GM12878 (cell line): ENCODE measurements around the gene GRK6. TPM values are rescaled to one million over a fixed set of nuclear protein-coding genes. Genes with fewer than 3 reads are reported as not detected.
A peak's percentile ranks its signal among the peaks of the same experiment; 100 is the strongest.

ENCODE experiments used
- ATAC-seq: fragments of 200-7000 bp; cut with Tn5 transposase; 3 replicates; pipeline ENCODE4 v1.9.1; 2020; ENCODE audit warnings: mild to moderate bottlenecking, moderate library complexity
- BruUV-seq: library from RNA; stranded (reverse); fragments of 400-500 nt; replicated peaks from 2 replicates; lab custom pipeline; 2021; lab: Mats Ljungman, UMichigan
- CTCF ChIA-PET: fragments of 300-600 bp; sonication (Branson Sonifier 250); formaldehyde crosslinking; extraction: SDS; loops from one replicate; lab custom pipeline; 2021; ENCODE audit warnings: inconsistent platforms; lab: Yijun Ruan, JAX
- POLR2A ChIA-PET: fragments of 350-600 bp; formaldehyde crosslinking; extraction: SDS; loops from one replicate; lab custom pipeline; 2021; ENCODE audit warnings: inconsistent platforms; lab: Charles Lee
- RAD21 ChIA-PET: fragments of 300-600 bp; sonication (Branson Sonifier 250); formaldehyde crosslinking; loops from one replicate; lab custom pipeline; 2023; ENCODE audit warnings: antibody characterized with exemption; ENCODE audit not compliant: unreplicated experiment; lab: Charles Lee
- SMC1A ChIA-PET: fragments of 300-600 bp; sonication (Branson Sonifier 250); formaldehyde crosslinking; loops from one replicate; lab custom pipeline; 2023; ENCODE audit not compliant: unreplicated experiment, uncharacterized antibody; lab: Charles Lee
- DNase-seq: peaks from one replicate; pipeline ENCODE4 v3.0.0-alpha.2; 2011; ENCODE audit warnings: low read depth, low spot score
- FAIRE-seq: peaks from 3 replicates; lab custom pipeline; 2011; peaks lifted over from hg19 to GRCh38; lab: Jason Lieb, UNC
- H2AFZ ChIP-seq: 2 replicates; pipeline ENCODE4 v1.6.0; 2011; ENCODE audit warnings: low read depth, low read length, control low read depth; ENCODE audit not compliant: control insufficient read depth
- H3K27ac ChIP-seq: 2 replicates; pipeline ENCODE4 v1.5.1; 2011; ENCODE audit warnings: control low read depth; ENCODE audit not compliant: control insufficient read depth, insufficient read depth
- H3K27me3 ChIP-seq, 2 experiments: replicated peaks in 1 of 2; 2 replicates each; pipeline versions ENCODE4 v1.6.0 to v1.6.1; 2011; ENCODE audit warnings: low read length in 1 of 2; ENCODE audit not compliant: control insufficient read depth in 2 of 2, insufficient read depth in 2 of 2
- H3K36me3 ChIP-seq, 2 experiments: 2 replicates each; pipeline ENCODE4 v1.5.1; 2011; ENCODE audit warnings: low read length in 1 of 2; ENCODE audit not compliant: control insufficient read depth in 2 of 2, insufficient read depth in 2 of 2
- H3K4me1 ChIP-seq: 2 replicates; pipeline ENCODE4 v1.6.1; 2011; ENCODE audit warnings: mild to moderate bottlenecking, low read length, moderate library complexity, mixed read lengths; ENCODE audit not compliant: control insufficient read depth, insufficient read depth
- H3K4me2 ChIP-seq: 2 replicates; pipeline ENCODE4 v1.6.0; 2011; ENCODE audit warnings: control low read depth; ENCODE audit not compliant: control insufficient read depth, insufficient read depth
- H3K4me3 ChIP-seq: fragments of 200-600 bp; sonication (generic); 2 replicates; pipeline ENCODE4 v1.5.1; 2016
- H3K79me2 ChIP-seq: 2 replicates; pipeline ENCODE4 v1.6.0; 2011; ENCODE audit warnings: low read length; ENCODE audit not compliant: control insufficient read depth, insufficient read depth
- H3K9ac ChIP-seq: 2 replicates; pipeline ENCODE4 v1.8.0; 2011; ENCODE audit warnings: low read length, control low read depth, mixed read lengths; ENCODE audit not compliant: control insufficient read depth, insufficient read depth
- H3K9me3 ChIP-seq: replicated peaks from 3 replicates; pipeline ENCODE4 v1.5.1; 2011; ENCODE audit warnings: mild to moderate bottlenecking, low read length; ENCODE audit not compliant: control insufficient read depth, insufficient read depth
- H4K20me1 ChIP-seq: 2 replicates; pipeline ENCODE4 v1.6.0; 2011; ENCODE audit not compliant: control insufficient read depth, insufficient read depth
- CBX5 ChIP-seq: sonication (generic); IDR thresholded peaks from 2 replicates; pipeline ENCODE4 v1.6.1; 2016; ENCODE audit warnings: low read depth, moderate library complexity, mild to moderate bottlenecking, inconsistent platforms
- HDGF ChIP-seq: fragments of 450-650 bp; IDR thresholded peaks from 2 replicates; pipeline ENCODE4 v1.6.1; 2016; ENCODE audit warnings: antibody characterized with exemption
- WGBS: methylation state at CpG from one replicate; pipeline ENCODE4 v1.1.6; 2016; ENCODE audit warnings: low lambda C conversion rate; ENCODE audit not compliant: insufficient replicate concordance, insufficient coverage; ENCODE audit errors: missing lambda C conversion rate; 5-methylcytosine and 5-hydroxymethylcytosine counted together
- in situ Hi-C: fragments of 300-500 bp; cut with MboI; formaldehyde crosslinking; loops from 9 replicates; pipeline ENCODE4 v1.14.3; 2018; ENCODE audit warnings: mixed read lengths
- intact Hi-C: fragments of 100-400 bp; cut with micrococcal nuclease; formaldehyde crosslinking; loops from one replicate; pipeline ENCODE4 v1.14.2; 2022; ENCODE audit not compliant: unreplicated experiment
- polyA plus RNA-seq, 11 experiments: library from polyadenylated mRNA; depleted of rRNA in 4 of 11; unstranded in 6 of 11; stranded (reverse) in 5 of 11; fragments of >200 nt; fragmentation: Nextera tagmentation in 4 of 11; fragmentation: Illumina TruSeq in 1 of 11; extraction: Ambion mirVana in 4 of 11; extraction: Trizol in 1 of 11; gene quantifications; 1 replicate in 1 of 11; 2 replicates in 10 of 11; pipeline versions ENCODE4 v1.2.1 to v1.2.3, GENCODE V29; 2011 to 2016; ENCODE audit warnings: inconsistent platforms in 2 of 11, missing spikeins in 2 of 11, low read depth in 1 of 11
- total RNA-seq, 4 experiments: library from RNA; depleted of rRNA in 3 of 4; stranded (reverse); fragments of >200 nt in 3 of 4; fragmentation: Illumina TruSeq in 1 of 4; extraction: Trizol in 1 of 4; gene quantifications; 2 replicates each; pipeline versions ENCODE4 v1.2.1 to v1.2.3, GENCODE V29; 2013 to 2021
- TF ChIP-seq, protein P1 (sequence below): fragments of 450-650 bp; IDR thresholded peaks from 2 replicates; pipeline ENCODE4 v1.6.1; 2017; ENCODE audit warnings: mild to moderate bottlenecking

Gene GRK6
- total and polyA plus RNA-seq, 10 of the 15 experiments (the other 5 are each of a cell fraction or from before 2014, with no cell fraction given), result 0.79 to 124 (median 41.6) TPM

DNA sequence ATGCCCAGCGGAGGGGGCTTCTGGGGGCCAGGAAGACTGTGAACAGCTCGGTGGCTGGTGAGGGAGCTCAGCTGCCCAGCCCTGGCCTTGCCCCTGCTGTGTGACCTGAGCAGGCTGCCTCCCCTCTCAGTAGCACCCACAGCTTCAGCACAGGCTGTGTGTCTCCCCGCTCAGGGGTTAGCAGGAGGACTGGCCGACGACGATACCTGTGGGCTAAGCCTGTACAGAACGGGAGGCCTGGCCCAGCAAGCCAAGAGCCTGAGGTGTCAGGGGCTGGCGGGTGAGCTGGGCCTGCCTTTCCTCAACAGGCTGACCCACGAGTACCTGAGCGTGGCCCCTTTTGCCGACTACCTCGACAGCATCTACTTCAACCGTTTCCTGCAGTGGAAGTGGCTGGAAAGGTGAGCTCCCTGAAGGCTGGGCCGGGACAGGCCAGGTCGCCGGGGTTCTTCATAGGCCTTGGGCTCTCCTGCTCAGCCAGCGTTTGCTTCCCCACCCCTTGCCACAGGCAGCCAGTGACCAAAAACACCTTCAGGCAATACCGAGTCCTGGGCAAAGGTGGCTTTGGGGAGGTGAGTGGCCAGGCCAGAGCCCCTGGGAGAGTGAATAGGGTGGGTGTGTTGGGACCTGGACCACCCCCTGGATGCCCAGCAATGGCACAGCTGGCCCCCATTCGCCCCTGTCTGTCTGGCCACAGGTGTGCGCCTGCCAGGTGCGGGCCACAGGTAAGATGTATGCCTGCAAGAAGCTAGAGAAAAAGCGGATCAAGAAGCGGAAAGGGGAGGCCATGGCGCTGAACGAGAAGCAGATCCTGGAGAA, 6.6 kb downstream of the GRK6 start:
- ChIA-PET POLR2A (interaction anchor here (1.3 to 13.4 kb wide), 4 partner anchors 8 to 68 kb away, joined by 3 to 358 read pairs (median 90); partner anchors contain the start of genes F12, PFN3 and PRR7), CTCF (interaction anchor here (2.3 to 13.2 kb wide), 3 partner anchors 14 to 29 kb away, joined by 14 to 188 read pairs (median 114); partner anchors contain the start of genes PFN3 and PRR7)
- H3K4me1 ChIP-seq, result peaks cover 47% of the 10 kb centered on the region
- peaks cover 39 to 48% of the 10 kb centered on the region in 2 experiments for H3K36me3 ChIP-seq
- peak overlapping the region; percentile 94; the same call in 1 of the 2 replicates for H3K27ac ChIP-seq
- DNase-seq, result no peak
- peaks cover 44% of the 10 kb centered on the region for H3K79me2 ChIP-seq
- no peaks in the 10 kb centered on the region for H3K27me3 ChIP-seq
- FAIRE-seq, result no peak
- no peaks in the 10 kb centered on the region for H4K20me1 ChIP-seq
- H3K9me3 ChIP-seq, result no peaks in the 10 kb centered on the region
- no TSS peak for BruUV-seq
- TF ChIP-seq HDGF, result no peak
- TF ChIP-seq CBX5, result no peak
- TF ChIP-seq, protein P1, sequence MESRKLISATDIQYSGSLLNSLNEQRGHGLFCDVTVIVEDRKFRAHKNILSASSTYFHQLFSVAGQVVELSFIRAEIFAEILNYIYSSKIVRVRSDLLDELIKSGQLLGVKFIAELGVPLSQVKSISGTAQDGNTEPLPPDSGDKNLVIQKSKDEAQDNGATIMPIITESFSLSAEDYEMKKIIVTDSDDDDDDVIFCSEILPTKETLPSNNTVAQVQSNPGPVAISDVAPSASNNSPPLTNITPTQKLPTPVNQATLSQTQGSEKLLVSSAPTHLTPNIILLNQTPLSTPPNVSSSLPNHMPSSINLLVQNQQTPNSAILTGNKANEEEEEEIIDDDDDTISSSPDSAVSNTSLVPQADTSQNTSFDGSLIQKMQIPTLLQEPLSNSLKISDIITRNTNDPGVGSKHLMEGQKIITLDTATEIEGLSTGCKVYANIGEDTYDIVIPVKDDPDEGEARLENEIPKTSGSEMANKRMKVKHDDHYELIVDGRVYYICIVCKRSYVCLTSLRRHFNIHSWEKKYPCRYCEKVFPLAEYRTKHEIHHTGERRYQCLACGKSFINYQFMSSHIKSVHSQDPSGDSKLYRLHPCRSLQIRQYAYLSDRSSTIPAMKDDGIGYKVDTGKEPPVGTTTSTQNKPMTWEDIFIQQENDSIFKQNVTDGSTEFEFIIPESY, result no peak
- TF ChIP-seq, all 136 proteins: peak for 0
- ATAC-seq, result no peak
- no peak overlapping the region for H2AFZ ChIP-seq
- 94% methylated on average over 25 of the region's 25 CpGs for WGBS
- peak overlapping the region; percentile 65; the same call in 1 of the 2 replicates for H3K4me2 ChIP-seq
- in situ Hi-C loops, result no loop called here
- ChIA-PET SMC1A (interaction anchor here (1.6 to 7.2 kb wide), 4 partner anchors 10 to 42 kb away, joined by 4 to 73 read pairs (median 38); partner anchors contain the start of gene PRR7), RAD21 (interaction anchor here (9.6 to 11.0 kb wide), 2 partner anchors 17 to 29 kb away, joined by 128 to 288 read pairs; partner anchors contain the start of gene PRR7)
- intact Hi-C loops, result no loop called here
- H3K9ac ChIP-seq, result no peak overlapping the region; the same call in 1 of the 2 replicates
- H3K4me3 ChIP-seq, result no peak overlapping the region
